GM12864 (cell line): Measurements from ENCODE around the gene MFAP2.

Source experiments
- DNase-seq: peaks from one replicate; pipeline ENCODE4 v3.0.0-alpha.2; 2011; ENCODE audit warnings: low read depth
- H3K4me3 ChIP-seq: 2 replicates; pipeline ENCODE4 v1.5.1; 2011; ENCODE audit warnings: mild to moderate bottlenecking, low read depth, low read length, control low read depth
- TF ChIP-seq, protein P1 (sequence below): IDR thresholded peaks from 2 replicates; pipeline ENCODE4 v1.5.1; 2011; ENCODE audit warnings: low read depth, mild to moderate bottlenecking, moderate library complexity, low read length, control low read depth, inconsistent platforms; ENCODE audit errors: missing control alignments

The MFAP2 gene

GRCh38 chr1:17007121-17007520, 26.7 kb upstream of the MFAP2 start:
- no peak overlapping the region for H3K4me3 ChIP-seq
- TF ChIP-seq, protein P1, sequence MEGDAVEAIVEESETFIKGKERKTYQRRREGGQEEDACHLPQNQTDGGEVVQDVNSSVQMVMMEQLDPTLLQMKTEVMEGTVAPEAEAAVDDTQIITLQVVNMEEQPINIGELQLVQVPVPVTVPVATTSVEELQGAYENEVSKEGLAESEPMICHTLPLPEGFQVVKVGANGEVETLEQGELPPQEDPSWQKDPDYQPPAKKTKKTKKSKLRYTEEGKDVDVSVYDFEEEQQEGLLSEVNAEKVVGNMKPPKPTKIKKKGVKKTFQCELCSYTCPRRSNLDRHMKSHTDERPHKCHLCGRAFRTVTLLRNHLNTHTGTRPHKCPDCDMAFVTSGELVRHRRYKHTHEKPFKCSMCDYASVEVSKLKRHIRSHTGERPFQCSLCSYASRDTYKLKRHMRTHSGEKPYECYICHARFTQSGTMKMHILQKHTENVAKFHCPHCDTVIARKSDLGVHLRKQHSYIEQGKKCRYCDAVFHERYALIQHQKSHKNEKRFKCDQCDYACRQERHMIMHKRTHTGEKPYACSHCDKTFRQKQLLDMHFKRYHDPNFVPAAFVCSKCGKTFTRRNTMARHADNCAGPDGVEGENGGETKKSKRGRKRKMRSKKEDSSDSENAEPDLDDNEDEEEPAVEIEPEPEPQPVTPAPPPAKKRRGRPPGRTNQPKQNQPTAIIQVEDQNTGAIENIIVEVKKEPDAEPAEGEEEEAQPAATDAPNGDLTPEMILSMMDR, result no peak
- no peak for DNase-seq

DNA sequence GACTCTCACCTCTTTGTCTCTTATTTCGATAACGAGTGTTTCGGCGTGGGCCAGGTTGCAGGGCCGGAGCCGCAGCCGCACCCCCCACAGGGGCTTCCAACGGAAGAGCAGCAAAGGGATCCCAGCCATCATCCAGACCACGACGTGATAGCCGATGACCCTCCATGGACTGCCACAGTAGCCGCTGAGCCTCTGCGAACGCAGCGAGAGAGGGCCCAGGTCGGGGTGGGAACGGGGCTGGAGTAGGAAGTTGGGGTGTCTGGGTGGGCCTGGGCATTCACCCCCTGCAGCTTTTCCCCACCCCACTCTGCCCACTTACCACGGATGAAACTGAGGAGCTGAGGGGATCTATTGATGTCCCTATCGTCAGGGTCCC, 24.9 kb upstream of the MFAP2 start:
- TF ChIP-seq, protein P1, result no peak
- H3K4me3 ChIP-seq, result no peak overlapping the region
- DNase-seq, result no peak

GRCh38 chr1:17004466-17005364, 24.3 kb upstream of the MFAP2 start:
- H3K4me3 ChIP-seq, result no peak overlapping the region
- TF ChIP-seq, protein P1, result no peak
- no peak for DNase-seq

DNA sequence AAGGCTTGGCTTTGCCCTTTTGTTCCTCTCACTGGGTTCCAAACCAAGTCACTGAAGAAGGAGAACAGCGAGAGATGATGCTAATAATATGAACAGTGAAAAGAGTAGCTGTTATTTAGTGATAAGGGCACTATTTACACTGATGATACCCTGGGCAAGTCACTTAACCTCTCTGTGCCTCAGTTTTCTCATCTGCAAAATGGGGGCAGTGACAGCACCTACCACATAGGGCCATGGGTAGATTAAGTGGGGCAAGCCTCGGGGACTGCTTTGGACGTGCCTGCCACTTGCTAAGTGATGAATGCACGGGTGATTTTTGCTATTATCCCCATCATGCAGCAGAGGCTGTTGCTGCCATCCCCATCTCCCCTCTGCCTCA, 22.1 kb upstream of the MFAP2 start:
- TF ChIP-seq, protein P1, result no peak
- no peak overlapping the region for H3K4me3 ChIP-seq
- DNase-seq, result no peak

- no peak for DNase-seq
- TF ChIP-seq, protein P1, result no peak
- no peak overlapping the region for H3K4me3 ChIP-seq
Measured at GRCh38 chr1:17001760-17002523, 21.5 kb upstream of the MFAP2 start.

- DNase-seq, result no peak
- H3K4me3 ChIP-seq, result no peak overlapping the region
- TF ChIP-seq, protein P1, result peak; percentile 27
Measured at GRCh38 chr1:16999863-17000262, 19.4 kb upstream of the MFAP2 start.

DNA sequence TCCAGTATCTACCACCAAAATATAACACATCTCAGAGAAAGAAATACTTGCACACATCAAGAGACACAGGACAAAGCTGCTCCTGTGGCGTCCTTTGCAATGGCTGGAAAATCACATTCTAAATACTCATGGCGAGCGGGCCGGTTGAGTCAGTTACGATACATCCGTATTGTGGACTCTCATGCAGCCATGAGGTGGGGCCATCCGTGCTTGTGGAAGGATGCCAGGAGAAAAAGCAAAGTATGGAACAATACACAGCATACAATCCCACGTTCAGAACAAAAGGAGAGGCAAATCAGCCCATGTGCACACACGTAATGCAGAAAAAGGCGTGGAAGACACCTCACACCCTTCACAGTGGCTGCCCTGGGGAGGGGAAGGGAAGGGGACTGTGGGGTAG, 18.2 kb upstream of the MFAP2 start:
- TF ChIP-seq, protein P1, result no peak
- H3K4me3 ChIP-seq, result no peak overlapping the region
- DNase-seq, result no peak
